ENCODE measurements around the gene FAAH2.
"Not testable (repeated sequence)": the region's sequence is repeated elsewhere in the genome, so short reads cannot be mapped to it uniquely, and the experiment has no call there.

FAAH2 gene, protein sequence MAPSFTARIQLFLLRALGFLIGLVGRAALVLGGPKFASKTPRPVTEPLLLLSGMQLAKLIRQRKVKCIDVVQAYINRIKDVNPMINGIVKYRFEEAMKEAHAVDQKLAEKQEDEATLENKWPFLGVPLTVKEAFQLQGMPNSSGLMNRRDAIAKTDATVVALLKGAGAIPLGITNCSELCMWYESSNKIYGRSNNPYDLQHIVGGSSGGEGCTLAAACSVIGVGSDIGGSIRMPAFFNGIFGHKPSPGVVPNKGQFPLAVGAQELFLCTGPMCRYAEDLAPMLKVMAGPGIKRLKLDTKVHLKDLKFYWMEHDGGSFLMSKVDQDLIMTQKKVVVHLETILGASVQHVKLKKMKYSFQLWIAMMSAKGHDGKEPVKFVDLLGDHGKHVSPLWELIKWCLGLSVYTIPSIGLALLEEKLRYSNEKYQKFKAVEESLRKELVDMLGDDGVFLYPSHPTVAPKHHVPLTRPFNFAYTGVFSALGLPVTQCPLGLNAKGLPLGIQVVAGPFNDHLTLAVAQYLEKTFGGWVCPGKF

DNA sequence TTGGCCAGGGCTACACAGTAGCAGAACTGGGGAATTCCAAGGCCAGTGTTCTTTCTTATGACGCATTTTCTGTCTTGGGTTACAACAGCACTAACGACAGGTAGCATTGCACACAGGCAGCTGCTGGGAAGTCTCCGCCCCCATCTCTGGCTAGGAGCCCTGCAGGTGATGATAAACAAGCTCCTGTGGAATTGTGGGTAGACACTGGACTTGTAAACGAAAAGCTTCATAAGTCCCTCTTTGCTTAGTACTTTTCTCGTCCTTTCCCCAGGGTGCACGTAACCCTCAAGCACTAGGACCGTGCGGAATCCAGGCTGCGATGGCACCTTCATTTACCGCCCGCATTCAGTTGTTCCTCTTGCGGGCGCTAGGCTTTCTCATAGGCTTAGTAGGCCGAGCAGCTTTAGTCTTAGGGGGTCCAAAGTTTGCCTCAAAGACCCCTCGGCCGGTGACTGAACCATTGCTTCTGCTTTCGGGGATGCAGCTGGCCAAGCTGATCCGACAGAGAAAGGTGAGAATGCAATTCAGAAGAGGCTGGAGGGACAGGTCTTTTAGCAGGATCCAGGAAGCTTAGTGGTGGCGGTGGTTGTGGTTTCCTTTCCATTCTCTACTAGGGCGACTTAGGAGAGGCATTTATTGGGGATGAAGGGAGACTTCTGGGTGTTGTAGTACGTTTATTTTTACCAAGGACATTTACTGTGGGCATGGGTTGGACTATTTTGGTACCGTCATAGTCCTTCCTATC, at the start of gene FAAH2:
Gene FAAH2 (plus strand): TSS at position 200 of the 745 bp plus-strand sequence. CDS start 120 bp downstream, at position 320.
- DNase-seq: no peak

DNA sequence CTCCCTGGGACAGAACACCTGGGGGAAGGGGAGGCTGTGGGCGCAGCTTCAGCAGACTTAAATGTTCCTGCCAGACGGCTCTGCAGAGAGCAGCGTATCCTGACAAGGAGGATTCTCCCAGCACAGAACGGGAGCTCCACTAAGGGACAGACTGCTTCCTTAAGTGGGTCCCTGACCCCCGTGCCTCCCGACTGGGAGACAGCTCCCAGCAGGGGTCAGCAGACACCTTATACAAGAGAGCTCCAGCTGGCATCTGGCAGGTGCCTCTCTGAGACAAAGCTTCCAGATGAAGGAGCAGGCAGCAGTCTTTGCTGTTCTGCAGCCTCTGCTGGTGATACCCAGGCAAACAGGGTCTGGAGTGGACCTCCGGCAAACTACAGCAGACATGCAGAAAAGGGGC, 44.5 kb upstream of the FAAH2 start:
- no peak for DNase-seq

DNA sequence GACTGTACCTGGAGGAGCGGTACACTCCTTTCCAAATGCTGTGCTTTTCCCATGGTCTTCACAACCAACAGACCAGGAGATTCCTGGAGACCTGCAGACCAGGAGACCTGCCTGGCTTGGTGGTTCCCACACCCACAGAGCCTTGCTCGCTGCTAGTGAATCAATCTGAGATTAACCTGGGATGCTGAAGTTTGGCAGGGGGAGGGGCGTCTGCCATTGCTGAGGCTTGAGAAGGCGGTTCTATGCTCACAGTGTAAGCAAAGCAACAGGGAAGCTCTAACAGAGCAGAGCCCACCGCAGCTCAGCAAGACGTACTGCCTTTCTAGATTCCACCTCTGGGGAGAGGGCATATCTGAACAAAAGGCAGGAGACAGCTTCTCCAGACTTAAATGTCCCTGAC, 34.5 kb upstream of the FAAH2 start:
- no peak for DNase-seq

DNA sequence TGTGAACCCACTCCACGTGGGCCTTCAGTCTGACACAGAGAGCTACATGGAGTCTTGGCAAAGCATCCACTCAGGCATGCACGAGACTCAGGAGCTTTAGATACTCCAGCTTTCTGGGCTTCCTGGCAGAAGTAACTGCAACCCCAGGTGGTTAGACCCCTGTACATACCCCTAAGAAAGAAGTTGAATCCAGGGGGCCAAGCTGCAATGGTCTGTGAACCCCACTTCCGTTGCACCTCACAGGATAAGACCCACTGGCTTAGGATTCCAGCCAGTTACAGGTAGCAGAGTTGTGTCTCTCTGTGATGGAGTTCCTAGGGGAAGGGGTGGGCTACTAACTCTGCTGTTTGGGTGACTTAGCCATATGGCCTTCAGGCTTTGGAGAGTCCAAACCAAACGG, 21.4 kb upstream of the FAAH2 start:
- no peak for DNase-seq

DNA sequence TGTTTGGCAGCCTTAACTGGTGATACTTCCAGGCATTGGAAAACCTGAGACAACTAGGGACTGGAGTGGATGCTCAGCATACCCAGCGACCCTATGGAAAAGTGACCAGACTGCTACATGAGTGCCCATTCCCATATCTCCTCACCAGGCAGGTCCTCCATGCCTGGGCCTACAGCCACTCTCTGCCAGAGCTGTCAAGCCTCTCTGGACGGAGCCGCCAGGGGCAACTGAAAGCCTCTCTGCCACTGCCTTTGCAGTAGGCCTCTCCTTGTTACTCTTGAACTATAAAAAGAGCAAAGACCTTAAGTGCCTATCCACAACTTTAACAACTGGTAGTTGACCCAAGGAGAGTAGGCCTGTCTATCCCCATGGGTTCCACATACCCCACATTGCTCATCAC, 20.2 kb upstream of the FAAH2 start:
- DNase-seq: no peak

DNA sequence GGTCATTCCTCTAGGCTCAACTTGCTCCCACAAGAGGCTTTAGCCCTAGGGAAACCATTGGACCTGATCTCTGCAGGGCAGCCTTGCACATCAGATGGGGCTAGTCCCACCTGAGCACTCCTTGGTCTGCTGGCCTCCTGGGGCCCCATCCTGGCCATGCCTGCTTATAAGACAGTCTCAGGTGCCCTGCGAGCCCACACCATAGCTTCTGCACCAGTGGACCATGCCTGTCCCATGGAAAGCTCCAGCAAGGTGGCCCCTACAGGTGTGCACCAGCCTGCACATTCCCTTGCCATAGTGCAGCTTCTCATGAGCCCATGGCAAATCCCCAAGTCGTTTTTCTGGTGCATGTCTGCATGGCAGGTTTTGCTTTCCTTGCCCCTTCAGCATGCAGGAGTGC, 19.6 kb upstream of the FAAH2 start:
- DNase-seq: no peak

DNA sequence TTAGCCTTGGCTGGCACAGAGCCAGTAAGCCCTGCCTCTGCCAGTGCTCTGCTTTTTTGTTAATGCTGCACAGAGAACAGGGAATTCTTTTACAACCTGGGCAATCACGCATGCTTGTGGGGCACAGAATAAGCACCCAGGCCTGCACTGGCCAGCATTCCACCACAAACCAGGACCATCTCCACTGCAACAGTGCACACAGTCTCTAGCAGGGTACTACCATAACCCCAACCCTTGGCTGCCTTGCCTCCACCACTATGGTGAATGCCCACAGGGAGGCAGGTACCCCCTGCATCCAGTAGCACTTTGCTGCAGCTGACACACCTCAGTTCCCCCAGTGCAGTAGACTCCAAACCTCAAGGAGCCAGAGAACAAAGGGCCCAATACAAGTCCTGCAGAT, 19.2 kb upstream of the FAAH2 start:
- DNase-seq: no peak

DNA sequence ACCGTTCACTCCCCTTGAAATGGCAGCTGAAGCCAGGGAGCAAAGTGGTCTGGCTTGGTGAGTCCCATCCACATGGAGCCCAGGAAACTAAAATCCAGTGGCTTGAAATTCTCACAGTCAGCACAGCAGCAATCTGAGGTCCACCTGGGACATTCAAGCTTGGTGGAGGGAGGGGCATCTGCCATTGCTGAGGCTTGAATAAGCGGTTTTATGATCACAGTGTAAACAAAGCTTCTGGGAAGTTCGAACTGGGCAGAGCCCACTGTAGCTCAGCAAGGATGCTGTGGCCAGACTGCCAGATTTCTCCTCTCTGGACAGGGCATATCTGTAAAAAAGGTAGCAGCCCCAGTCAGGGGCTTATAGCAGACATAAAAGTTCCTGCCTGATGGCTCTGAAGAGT, 15.5 kb upstream of the FAAH2 start:
- no peak for DNase-seq

DNA sequence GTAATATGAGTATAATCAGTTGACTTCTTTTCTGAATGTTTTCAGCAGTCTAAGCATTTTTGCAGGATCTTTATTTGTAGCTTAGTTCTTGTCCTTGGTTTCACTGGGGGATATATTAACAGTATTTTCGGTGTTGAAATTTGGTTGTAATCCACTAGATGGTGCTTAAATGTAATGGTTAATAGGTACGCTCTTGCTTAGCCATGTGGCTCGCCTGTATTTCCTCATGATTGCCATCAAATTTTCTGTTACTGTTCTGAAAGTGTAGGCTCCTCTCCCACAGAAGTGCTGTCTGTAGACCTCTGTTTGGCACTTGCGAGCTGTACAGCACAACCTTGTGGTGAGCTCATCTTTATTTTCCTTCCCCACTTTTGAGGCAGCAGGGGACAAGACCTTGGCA, 3.9 kb upstream of the FAAH2 start:
- DNase-seq: no peak

DNA sequence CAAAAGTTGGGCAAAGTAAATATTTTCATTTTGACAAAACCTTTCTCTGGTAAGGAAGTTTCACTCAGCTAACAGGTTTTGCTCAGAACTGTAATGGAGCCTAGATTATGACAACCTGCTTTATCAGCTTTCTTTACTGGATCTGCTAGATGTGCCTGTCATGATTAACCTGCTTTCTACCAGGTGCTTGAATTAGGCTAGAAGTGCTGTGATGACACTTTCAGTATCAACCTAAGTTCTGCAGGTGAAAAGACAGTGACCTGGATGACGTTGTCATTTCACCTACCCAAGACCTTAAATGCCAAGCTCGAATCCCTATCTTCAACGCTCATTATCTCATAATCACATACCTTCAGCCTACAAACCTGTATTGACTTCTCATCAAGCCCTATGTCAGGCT, 1.5 kb upstream of the FAAH2 start:
- no peak for DNase-seq

DNA sequence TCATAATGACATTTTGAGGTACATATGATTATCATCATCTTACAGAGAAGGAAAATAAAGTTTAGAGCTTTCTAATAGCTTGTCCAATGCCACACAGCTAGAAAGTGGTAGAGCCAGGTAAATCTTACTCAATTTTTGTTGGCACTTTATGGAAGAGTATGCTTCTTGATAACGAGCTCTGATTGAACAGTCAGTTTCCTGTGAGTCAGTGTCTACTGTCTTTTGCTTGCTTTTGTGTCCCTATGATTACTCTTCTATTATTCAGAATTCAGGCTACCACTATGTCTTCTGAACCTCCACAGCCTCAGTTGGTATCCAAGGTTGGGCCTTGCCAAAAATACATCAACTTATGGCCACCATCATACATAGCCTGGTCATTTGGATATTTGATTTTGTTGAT, 2.6 kb downstream of the FAAH2 start:
- no peak for DNase-seq

DNA sequence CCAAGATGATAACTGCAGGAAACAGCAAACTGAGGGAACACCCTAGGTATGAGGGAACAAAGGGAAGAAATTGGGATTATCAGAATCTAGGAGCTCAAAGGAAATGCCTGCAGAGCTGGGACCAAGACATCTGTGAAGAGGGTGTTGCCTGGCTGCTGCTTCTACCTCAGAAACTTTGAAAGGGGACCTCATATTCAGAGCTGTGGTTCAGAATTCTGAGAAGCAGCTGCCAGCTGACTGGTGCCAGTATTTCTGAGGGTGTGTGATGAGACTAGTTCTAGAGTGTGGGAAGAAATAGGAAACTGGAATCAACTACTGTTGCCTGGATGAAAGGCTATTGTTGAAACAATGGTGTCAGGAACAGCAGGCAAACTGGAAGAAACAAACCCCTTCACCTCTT, 8.5 kb downstream of the FAAH2 start:
- DNase-seq: no peak

DNA sequence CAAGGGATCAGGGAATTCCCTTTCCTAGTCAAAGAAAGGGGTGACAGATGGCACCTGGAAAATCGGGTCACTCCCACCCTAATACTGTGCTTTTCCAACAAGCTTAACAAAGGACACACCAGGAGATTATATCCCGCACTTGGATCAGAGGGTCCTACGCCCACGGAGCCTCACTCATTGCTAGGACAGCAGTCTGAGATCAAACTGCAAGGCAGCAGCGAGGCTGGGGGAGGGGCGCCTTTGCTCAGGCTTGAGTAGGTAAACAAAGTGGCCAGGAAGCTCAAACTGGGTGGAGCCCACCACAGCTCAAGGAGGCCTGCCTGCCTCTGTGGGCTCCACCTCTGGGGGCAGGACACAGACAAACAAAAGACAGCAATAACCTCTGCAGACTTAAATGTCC, 9.2 kb downstream of the FAAH2 start:
- not testable (repeated sequence) for DNase-seq

DNA sequence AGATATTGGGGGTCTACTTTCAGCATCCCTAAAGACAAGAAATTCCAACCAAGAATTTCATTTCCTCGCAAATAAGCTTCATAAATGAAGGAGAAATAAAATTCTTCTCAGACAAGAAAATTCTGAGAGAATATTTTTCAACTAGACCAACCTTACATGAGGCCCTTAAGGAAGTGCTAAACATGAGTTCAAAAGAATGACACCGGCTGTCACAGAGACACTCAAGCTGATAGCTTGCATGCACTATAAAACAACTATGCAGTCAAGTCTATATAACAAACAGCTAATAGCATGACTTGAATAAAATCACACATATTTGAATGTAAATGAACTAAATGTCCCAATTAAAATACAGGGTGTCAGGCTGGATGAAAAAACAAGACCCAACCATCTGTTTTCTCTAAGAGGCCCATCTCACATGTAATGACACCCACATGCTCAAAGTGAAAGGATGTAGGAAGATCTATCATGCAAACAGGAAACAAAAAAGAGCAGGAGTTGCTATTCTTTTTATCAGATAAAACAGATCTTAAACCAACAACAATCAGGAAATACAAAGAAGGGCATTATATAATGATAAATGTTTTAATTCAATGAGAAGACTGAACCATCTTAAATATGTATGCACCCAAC, 27.2 kb downstream of the FAAH2 start:
- no peak for DNase-seq

DNA sequence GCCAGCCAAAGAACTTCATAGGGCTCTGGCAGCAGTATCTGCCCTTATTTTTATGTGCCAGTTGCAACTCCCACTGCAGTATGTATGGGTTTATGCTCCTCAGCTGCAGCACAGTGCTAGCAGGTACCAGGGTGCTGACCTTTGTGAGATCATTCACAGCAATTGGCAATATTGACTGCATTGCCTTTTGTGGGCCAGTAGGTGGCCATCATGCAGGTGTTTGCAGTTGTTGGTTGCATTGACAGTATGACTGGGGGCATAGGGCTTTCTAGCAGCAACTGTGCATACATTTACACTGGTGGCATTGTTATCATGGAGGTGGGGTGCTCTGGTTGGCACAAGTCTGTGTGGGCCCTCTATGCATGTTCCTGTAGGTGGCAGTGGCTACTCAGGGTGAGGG, 42.5 kb downstream of the FAAH2 start:
- no peak for DNase-seq

DNA sequence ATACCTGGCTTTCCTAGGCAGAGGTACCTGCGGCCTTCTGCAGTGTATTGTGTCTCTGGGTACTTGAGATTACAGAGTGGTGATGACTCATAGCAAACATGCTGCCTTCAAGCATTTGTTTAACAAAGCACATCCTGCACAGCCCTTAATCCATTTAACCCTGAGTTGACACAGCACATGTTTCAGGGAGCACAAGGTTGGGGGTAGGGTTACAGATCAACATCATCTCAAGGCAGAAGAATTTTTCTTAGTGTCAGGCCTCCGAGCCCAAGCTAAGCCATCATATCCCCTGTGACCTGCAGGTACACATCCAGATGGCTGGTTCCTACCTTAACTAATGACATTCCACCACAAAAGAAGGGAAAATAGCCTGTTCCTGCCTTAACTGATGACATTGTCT, 49.3 kb downstream of the FAAH2 start:
- DNase-seq: not testable (repeated sequence)

DNA sequence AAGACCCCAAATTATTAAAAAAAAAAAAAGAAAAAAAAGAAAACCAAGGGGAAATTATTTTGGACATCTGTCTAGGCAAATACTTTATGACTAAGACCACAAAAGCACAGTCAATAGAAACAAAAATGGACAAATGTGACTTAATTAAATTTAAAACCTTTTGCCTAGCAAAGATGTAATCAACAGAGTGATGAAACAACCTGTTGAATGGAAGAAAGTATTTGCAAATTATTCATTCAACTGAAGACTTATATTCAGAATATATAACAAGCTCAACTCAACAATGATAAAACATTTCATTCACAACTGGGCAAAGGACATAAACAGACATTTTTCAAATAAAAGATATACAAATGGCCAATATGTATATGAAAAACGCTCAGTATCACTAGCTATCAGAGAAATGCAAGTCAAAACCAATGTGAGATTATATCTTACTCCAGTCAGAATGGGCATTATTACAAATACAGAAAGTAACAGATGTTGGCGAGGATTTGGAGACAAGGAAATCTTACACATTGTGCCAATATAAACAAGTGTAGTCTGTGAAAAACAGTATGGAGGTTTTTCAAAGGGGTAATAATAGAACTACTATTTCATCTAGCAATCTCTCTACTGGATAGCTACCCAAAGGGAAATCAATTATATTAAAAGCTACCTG, 67.1 kb downstream of the FAAH2 start:
- no peak for DNase-seq

DNA sequence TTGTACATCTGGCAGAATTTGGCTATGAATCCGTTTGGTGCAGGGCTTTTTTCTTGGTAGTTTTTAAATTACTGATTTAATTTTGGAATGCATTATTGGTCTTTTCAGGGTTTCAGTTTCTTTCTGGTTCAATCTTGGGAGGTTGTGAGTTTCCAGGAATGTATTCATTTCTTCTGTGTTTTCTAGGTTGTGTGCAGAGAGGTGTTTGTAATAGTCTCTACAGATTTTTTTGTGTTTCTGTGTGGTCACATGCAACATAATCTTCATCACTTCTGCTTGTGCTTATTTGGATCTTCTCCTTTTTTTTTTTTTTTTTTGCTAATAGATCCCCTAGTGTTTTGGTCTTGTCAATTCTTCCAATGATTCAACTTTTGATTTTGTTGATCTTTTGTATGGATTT, 77.6 kb downstream of the FAAH2 start:
- DNase-seq: no peak

DNA sequence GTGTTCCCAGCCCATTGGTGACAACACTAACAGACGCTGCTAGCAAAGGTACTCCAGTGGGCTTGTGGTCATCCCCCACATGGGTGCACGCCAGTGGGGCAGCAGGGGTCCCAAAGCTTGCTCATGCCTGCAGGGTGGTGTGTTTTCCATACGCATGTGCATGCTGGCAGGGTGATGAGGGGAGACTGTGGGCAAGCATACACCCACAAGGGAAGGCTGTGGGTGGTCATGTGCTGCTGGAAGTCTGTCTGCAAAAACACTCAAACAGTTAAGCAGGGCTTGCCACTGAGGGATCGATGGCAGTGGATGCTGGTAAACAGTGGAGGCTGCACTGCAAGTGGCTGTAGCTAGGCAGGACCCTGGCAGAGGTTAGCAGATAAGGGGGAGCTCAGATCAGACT, 79.9 kb downstream of the FAAH2 start:
- no peak for DNase-seq

DNA sequence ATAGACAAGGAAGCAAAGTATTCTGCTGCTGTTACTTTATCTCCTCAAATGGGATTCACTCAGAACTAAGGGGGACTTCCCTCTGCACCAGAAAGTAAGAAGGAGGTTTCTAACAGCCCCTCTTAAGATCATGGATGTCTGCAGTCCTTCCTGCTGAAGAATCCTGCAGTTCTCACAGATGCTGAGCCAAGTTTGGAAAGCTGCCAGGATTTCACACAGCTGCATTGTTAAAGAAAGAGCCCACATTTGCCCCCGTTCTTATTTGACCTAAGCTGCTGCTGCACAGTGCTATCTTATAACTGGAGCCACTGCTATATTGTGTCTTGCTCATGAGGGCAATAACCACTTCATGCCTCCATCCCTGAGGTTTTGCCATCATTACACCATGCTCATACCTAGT, 81.1 kb downstream of the FAAH2 start:
- DNase-seq: no peak

DNA sequence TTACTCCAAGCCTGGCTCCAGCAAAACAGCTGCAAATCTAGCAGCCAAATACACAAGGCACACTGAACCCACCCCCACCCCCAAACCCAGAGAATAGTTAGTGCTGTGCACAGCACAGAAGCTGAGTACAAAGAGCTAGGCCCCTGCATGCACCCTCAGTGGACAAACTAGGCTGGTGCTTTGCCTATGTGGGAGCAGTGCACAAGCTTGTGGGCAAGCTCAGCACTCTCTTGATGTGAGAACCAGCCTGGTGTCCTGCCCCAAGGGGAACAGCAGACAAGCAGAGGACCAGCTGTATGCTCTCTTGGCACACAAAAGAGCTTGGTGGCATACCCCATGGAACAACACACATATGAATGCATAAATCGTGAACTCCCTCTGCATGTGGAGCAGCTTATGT, 81.7 kb downstream of the FAAH2 start:
- no peak for DNase-seq

DNA sequence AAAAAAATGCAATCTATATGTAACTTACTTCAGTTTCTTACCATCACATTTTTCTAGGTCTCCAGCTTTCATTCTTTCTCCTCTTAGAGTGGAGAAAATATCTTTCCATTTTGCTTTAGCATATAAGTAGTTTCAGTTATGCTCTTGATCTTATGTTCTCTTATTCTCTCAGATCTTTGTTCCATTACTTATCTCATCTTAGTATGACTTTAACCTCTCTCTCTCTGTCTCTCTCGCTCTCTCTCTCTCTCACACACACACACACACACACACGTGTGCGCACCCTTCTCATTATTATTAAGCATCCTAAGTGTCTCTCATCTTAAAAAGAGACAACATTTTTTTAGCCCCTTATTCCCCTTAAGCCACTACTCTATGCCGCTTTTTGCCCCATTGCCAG, 92.8 kb downstream of the FAAH2 start:
- no peak for DNase-seq
